Activated T-helper 17 cell treated with anti-CD3 and anti-CD28 coated beads, Interleukin-2, amount 50 U/mL, for 72 hours (primary cell): ENCODE measurements around the gene NOP53. TPM values are rescaled to one million over a fixed set of nuclear protein-coding genes. Genes with fewer than 3 reads are reported as not detected.
"Not testable (repeated sequence)": the region's sequence is repeated elsewhere in the genome, so short reads cannot be mapped to it uniquely, and the experiment has no call there.

Experiments
- ATAC-seq: fragments of 150-1000 bp; cut with Tn5 transposase; replicated peaks from 2 replicates; pipeline ENCODE4 v1.10.0; 2021; ENCODE audit warnings: mild to moderate bottlenecking, moderate library complexity
- H3K27ac Mint-ChIP-seq: one replicate; pipeline ENCODE4 v1.8.0; 2022; ENCODE audit warnings: mixed read lengths
- H3K27me3 Mint-ChIP-seq: one replicate; pipeline ENCODE4 v1.8.0; 2022; ENCODE audit warnings: mixed read lengths
- H3K36me3 Mint-ChIP-seq: one replicate; pipeline ENCODE4 v1.8.0; 2022; ENCODE audit warnings: low read depth, mild to moderate bottlenecking, mixed read lengths
- H3K4me1 Mint-ChIP-seq: one replicate; pipeline ENCODE4 v1.8.0; 2022; ENCODE audit warnings: mixed read lengths
- H3K4me3 Mint-ChIP-seq: one replicate; pipeline ENCODE4 v1.8.0; 2022; ENCODE audit warnings: mild to moderate bottlenecking, mixed read lengths
- H3K9me3 Mint-ChIP-seq: one replicate; pipeline ENCODE4 v1.8.0; 2022; ENCODE audit warnings: mixed read lengths
- total RNA-seq, 2 donors: library from RNA; stranded (reverse); gene quantifications; one replicate each; pipeline ENCODE4 v1.2.3, GENCODE V29; 2022

Gene NOP53
- total RNA-seq, 2 donors from 2014 or later, result 274 to 467 TPM

DNA sequence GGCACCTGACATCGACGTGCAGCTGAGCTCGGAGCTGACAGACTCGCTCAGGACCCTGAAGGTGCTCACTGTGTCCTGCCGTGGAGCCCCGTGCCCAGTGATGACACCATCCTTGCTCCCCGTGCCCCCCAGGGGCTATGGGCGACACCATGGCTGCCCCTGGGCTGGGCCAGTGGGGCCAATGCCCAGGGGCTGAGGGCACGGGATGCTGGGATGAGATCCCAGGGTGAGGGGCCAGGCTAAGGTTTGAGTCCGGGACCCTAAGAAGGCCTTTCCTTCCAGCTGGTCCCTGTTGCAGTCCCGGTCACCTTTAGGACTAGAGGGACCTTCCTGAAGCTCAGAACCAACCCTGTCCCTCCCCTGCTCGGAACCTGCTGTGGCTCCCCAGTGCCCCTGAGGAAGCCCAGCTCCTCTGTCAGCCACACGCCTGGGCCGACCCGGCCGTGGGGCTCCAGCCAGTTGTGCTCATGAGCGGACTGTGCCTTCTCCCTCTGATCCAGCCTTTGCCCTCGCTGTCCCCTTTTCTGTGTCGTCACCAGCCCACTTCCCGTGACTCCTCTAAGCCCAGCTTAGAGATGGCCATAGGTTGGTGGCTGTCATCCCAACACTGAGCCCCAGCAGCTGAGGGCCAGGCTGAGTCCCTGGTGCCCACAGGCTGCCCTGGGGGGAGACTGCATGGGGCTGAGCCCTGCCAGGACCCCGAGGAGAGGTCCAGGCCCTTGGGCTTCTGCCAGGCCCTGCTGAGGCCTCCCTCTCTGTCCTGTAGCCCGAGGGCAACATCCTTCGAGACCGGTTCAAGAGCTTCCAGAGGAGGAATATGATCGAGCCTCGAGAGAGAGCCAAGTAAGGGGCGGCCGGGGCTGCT, 10.6 kb downstream of the NOP53 start:
- Mint-ChIP-seq H3K9me3 (no peaks in the 10 kb centered on the region), H3K27ac (no peak overlapping the region), H3K4me3 (no peak overlapping the region), H3K4me1 (no peaks in the 10 kb centered on the region), H3K27me3 (no peaks in the 10 kb centered on the region), H3K36me3 (peaks cover 69% of the 10 kb centered on the region)
- no peak for ATAC-seq

DNA sequence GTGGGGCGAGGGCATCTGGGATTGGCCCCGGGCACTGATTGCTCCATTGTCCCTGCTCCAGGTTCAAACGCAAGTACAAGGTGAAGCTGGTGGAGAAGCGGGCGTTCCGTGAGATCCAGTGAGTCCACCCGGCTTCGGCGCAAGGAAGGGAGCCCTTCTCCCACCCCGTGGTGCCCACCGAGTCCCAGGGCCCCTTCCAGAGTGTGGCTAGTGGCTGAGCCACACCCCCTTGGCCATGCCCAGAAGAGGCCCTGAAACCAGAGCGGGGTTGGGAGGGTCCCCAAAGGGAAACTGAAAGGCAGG, 11.2 kb downstream of the NOP53 start:
- Mint-ChIP-seq H3K27me3 (no peaks in the 10 kb centered on the region), H3K9me3 (no peaks in the 10 kb centered on the region), H3K4me1 (no peaks in the 10 kb centered on the region), H3K36me3 (peaks cover 63% of the 10 kb centered on the region), H3K27ac (no peak overlapping the region), H3K4me3 (no peak overlapping the region)
- no peak for ATAC-seq

- H3K27me3 Mint-ChIP-seq, result no peaks in the 10 kb centered on the region
- no peak overlapping the region for H3K27ac Mint-ChIP-seq
- H3K4me3 Mint-ChIP-seq, result no peak overlapping the region
- no peaks in the 10 kb centered on the region for H3K9me3 Mint-ChIP-seq
- no peak for ATAC-seq
- no peaks in the 10 kb centered on the region for H3K4me1 Mint-ChIP-seq
- H3K36me3 Mint-ChIP-seq, result peaks cover 58% of the 10 kb centered on the region
Measured at GRCh38 chr19:47756953-47757608, 11.7 kb downstream of the NOP53 start.

DNA sequence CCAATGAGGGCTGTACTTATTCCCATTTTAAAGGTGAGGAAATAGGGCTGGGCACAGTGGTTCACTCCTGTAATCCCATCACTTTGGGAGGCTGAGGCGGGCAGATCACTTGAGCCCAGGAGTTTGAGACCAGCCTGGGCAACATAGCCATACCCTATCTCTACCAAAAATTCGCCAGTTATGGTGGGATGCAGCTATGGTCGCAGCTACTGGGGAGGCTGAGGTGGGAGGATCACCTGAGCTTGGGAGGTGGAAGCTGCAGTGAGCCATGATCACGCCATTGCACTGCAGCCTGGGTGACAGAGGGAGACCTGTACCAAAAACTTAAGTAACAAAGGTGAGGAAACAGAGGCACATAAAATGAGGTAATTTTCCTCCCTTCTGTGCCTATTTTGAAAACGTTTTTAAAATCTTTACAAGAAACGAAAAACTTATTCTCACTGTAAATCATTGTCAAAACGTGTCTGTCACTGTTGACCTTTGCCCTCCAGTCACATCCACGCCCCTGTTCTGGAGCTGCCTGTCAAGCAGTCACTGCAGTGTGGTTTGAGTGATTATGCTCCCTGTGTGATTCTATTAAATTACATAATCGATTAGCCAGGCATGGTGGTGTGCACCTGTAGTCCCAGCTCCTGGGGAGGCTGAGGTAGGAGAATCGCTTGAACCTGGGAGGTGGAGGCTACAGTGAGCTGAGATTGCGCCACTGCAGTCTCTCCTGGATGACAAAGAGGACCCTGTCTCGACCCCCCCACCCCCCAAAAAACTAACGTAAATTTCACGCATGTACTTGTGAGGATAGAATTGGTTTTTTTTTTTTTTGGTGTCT, 12.5 kb downstream of the NOP53 start:
- Mint-ChIP-seq H3K27me3 (no peaks in the 10 kb centered on the region), H3K4me3 (no peak overlapping the region), H3K27ac (no peak overlapping the region), H3K9me3 (no peaks in the 10 kb centered on the region), H3K4me1 (no peaks in the 10 kb centered on the region), H3K36me3 (peaks cover 50% of the 10 kb centered on the region)
- no peak for ATAC-seq

DNA sequence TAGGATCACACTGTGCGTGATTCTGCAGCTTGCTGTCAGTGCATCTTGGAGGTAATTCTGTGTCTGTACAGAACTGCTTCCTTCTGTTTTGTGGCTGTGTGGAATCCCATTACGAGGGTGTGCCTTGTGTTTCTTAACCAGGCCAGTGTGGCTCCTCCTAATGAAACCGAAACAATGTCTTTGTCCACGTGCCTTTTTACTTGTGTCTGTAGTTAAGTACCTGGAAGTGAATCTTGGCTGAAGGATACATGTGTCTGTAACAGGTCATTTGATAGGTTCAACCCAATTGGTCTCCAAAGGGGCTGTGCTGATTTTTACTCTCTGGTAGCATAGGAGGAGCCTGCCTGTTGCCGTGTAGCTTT, 13.1 kb downstream of the NOP53 start:
- Mint-ChIP-seq H3K36me3 (peaks cover 45% of the 10 kb centered on the region), H3K9me3 (no peaks in the 10 kb centered on the region), H3K27ac (no peak overlapping the region), H3K4me3 (no peak overlapping the region), H3K4me1 (no peaks in the 10 kb centered on the region), H3K27me3 (no peaks in the 10 kb centered on the region)
- ATAC-seq, result no peak

- H3K4me3 Mint-ChIP-seq, result no peak overlapping the region
- H3K27me3 Mint-ChIP-seq, result no peaks in the 10 kb centered on the region
- H3K4me1 Mint-ChIP-seq, result peaks cover 4% of the 10 kb centered on the region
- H3K36me3 Mint-ChIP-seq, result peaks cover 35% of the 10 kb centered on the region
- no peak for ATAC-seq
- H3K9me3 Mint-ChIP-seq, result no peaks in the 10 kb centered on the region
- no peak overlapping the region for H3K27ac Mint-ChIP-seq
Measured at GRCh38 chr19:47760632-47760999, 15.3 kb downstream of the NOP53 start.

- Mint-ChIP-seq H3K36me3 (peaks cover 29% of the 10 kb centered on the region), H3K4me1 (peaks cover 4% of the 10 kb centered on the region), H3K9me3 (no peaks in the 10 kb centered on the region), H3K4me3 (no peak overlapping the region), H3K27me3 (no peaks in the 10 kb centered on the region), H3K27ac (no peak overlapping the region)
- ATAC-seq, result no peak
Measured at GRCh38 chr19:47761566-47761965, 16.2 kb downstream of the NOP53 start.

DNA sequence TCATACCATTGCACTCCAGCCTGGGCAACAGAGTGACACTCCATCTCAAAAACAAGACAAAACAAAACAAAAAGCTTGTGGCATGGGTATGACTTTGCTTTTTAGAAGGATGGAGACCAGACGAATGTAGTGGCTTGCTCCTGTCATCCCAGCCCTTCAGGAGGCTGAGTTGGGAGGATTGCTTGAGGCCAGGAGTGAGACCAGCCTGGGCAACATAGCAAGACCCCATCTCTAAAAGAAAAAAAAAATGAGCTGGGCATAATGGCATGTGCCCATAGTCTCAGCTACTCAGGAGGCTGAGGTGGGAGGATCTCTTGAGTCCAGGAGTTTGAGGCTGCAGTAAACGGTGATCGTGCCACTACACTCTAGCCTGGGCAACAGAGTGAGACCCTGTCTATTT, 16.8 kb downstream of the NOP53 start:
- H3K27me3 Mint-ChIP-seq, result no peaks in the 10 kb centered on the region
- no peak for ATAC-seq
- peaks cover 23% of the 10 kb centered on the region for H3K36me3 Mint-ChIP-seq
- no peaks in the 10 kb centered on the region for H3K9me3 Mint-ChIP-seq
- H3K4me3 Mint-ChIP-seq, result no peak overlapping the region
- peaks cover 4% of the 10 kb centered on the region for H3K4me1 Mint-ChIP-seq
- H3K27ac Mint-ChIP-seq, result no peak overlapping the region

GRCh38 chr19:47762615-47763308, 17.4 kb downstream of the NOP53 start:
- no peak for ATAC-seq
- Mint-ChIP-seq H3K36me3 (peaks cover 17% of the 10 kb centered on the region), H3K4me3 (no peak overlapping the region), H3K4me1 (peaks cover 4% of the 10 kb centered on the region), H3K27ac (no peak overlapping the region), H3K9me3 (no peaks in the 10 kb centered on the region), H3K27me3 (no peaks in the 10 kb centered on the region)

DNA sequence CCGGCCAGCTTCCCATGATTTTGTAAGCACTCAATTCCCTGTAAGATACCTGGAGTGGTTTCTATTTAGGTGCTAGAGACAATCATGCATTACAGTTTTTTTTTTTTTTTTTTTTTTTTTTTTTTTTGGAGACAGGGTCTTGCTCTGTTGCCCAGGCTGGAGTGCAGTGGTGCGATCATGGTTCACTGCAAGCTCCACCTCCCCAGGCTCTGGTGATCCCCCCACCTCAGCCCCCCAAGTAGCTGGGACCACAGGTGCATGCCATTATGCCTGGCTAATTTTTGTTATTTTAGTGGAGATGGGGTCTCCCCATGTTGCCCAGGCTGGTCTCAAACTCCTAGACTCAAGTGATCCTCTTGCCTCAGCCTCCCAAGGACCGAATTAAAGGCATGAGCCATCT, 19.4 kb downstream of the NOP53 start:
- not testable (repeated sequence) for H3K36me3 Mint-ChIP-seq, ATAC-seq, H3K27me3 Mint-ChIP-seq, H3K4me3 Mint-ChIP-seq, H3K27ac Mint-ChIP-seq, H3K4me1 Mint-ChIP-seq, H3K9me3 Mint-ChIP-seq

DNA sequence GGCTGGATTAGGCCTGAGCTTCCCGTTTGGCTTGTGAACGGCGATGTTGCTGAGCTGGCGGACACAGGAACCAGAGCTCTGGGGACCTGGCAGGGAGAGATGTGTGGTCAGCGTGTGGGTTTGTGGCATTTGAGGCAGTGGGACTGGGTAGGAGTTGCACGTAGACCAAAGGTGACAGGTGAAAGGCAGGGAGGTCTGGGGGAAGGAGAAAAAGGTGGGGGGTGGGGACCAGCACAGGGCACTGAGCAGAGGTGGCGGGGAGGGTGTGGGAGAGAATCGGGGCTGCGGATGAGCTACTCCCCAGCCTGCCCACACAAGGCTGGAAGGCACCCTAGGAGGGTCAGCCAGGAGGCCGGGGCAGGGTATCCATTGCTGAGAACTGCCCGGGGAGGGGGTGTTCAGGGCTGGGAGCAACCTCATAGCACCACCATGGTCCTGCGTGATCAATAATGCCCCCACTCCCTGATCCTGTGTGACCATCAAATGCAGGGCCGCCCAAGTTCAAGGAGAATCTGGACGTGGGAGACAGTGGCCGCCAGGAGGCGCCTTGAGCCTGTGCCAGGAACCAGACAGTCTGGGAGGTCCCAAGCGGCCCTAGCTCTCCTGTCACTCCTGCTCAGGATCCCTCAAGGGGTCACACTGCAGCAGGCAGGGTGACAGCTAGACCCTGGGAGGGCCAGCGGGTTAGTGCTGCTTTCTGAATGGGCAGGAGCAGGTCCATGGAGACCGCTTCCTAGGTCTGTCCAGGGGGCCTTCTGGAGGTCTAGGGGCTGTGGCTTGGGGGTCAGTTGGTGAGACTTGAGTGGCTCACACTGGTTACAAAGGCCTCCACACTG, 20.4 kb downstream of the NOP53 start:
- Mint-ChIP-seq H3K36me3 (no peaks in the 10 kb centered on the region), H3K4me1 (peaks cover 9% of the 10 kb centered on the region), H3K9me3 (no peaks in the 10 kb centered on the region), H3K27ac (no peak overlapping the region), H3K4me3 (no peak overlapping the region), H3K27me3 (no peaks in the 10 kb centered on the region)
- ATAC-seq, result peak; percentile 65

- no peaks in the 10 kb centered on the region for H3K27me3 Mint-ChIP-seq
- H3K9me3 Mint-ChIP-seq, result no peaks in the 10 kb centered on the region
- H3K4me3 Mint-ChIP-seq, result no peak overlapping the region
- no peaks in the 10 kb centered on the region for H3K36me3 Mint-ChIP-seq
- no peak for ATAC-seq
- H3K27ac Mint-ChIP-seq, result no peak overlapping the region
- H3K4me1 Mint-ChIP-seq, result peaks cover 9% of the 10 kb centered on the region
Measured at GRCh38 chr19:47766359-47766620, 20.9 kb downstream of the NOP53 start.

GRCh38 chr19:47766670-47767069, 21.3 kb downstream of the NOP53 start:
- no peak for ATAC-seq
- H3K9me3 Mint-ChIP-seq, result no peaks in the 10 kb centered on the region

GRCh38 chr19:47767349-47767748, 22.0 kb downstream of the NOP53 start:
- no peak for ATAC-seq
- no peak overlapping the region for H3K4me3 Mint-ChIP-seq

More at GRCh38 chr19:47766670-47767069, 21.3 kb downstream of the NOP53 start:
- Mint-ChIP-seq H3K4me3 (no peak overlapping the region), H3K4me1 (peaks cover 9% of the 10 kb centered on the region), H3K27ac (no peak overlapping the region), H3K27me3 (no peaks in the 10 kb centered on the region), H3K36me3 (no peaks in the 10 kb centered on the region)

More at GRCh38 chr19:47767349-47767748, 22.0 kb downstream of the NOP53 start:
- H3K27ac Mint-ChIP-seq, result no peak overlapping the region
- no peaks in the 10 kb centered on the region for H3K9me3 Mint-ChIP-seq
- H3K27me3 Mint-ChIP-seq, result no peaks in the 10 kb centered on the region
- no peaks in the 10 kb centered on the region for H3K36me3 Mint-ChIP-seq
- peaks cover 9% of the 10 kb centered on the region for H3K4me1 Mint-ChIP-seq
